LNCaP clone FGC (cell line): ENCODE results near the gene PRM2.

ENCODE experiments used
- DNase-seq: peaks from one replicate; pipeline ENCODE4 v3.0.0-alpha.2; 2011; ENCODE audit warnings: low read depth
- H3K4me3 ChIP-seq: 2 replicates; pipeline ENCODE4 v1.5.1; 2011; ENCODE audit warnings: mild to moderate bottlenecking, low read depth, low read length, control low read depth
- CTCF ChIP-seq: IDR thresholded peaks from 2 replicates; pipeline ENCODE4 v1.5.1; 2012; ENCODE audit warnings: mild to moderate bottlenecking; ENCODE audit not compliant: control insufficient read depth, insufficient read depth; ENCODE audit errors: extremely low read depth

The PRM2 gene

GRCh38 chr16:11235703-11235991 lies 40.6 kb downstream of the PRM2 start:
- no peak for DNase-seq
- TF ChIP-seq CTCF = no peak
- H3K4me3 ChIP-seq = no peak overlapping the region

GRCh38 chr16:11234884-11235702 lies 41.2 kb downstream of the PRM2 start:
- no peak for TF ChIP-seq CTCF
- no peak for DNase-seq
- no peak overlapping the region for H3K4me3 ChIP-seq

GRCh38 chr16:11233727-11234376 lies 42.4 kb downstream of the PRM2 start:
- no peak for TF ChIP-seq CTCF
- DNase-seq = no peak

GRCh38 chr16:11232852-11233726 lies 43.2 kb downstream of the PRM2 start:
- DNase-seq = no peak
- no peak for TF ChIP-seq CTCF
- H3K4me3 ChIP-seq = no peak overlapping the region

More at GRCh38 chr16:11233727-11234376, 42.4 kb downstream of the PRM2 start:
- H3K4me3 ChIP-seq = no peak overlapping the region

GRCh38 chr16:11232302-11232851 lies 43.9 kb downstream of the PRM2 start:
- H3K4me3 ChIP-seq = no peak overlapping the region
- no peak for DNase-seq
- no peak for TF ChIP-seq CTCF

- no peak for DNase-seq
- H3K4me3 ChIP-seq = no peak overlapping the region
- TF ChIP-seq CTCF = no peak
These were observed 44.8 kb downstream of the PRM2 start for GRCh38 chr16:11231367-11231970.
